ENCODE results near the gene FARS2.

Gene FARS2

GRCh38 chr6:5753209-5753608, 491.9 kb downstream of the FARS2 start:
- DNase-seq (ENCODE audit: low read depth in 2 of 2), result no peak

GRCh38 chr6:5754904-5755303, 493.6 kb downstream of the FARS2 start:
- no peak for DNase-seq (ENCODE audit: low read depth in 2 of 2)

- DNase-seq (ENCODE audit: low read depth in 2 of 2), result no peak
These were observed 498.3 kb downstream of the FARS2 start for GRCh38 chr6:5759571-5759970.

GRCh38 chr6:5761370-5761769, 500.1 kb downstream of the FARS2 start:
- no peak for DNase-seq (ENCODE audit: low read depth in 2 of 2)

- DNase-seq (ENCODE audit: low read depth in 2 of 2), result no peak
These were observed 501.3 kb downstream of the FARS2 start for GRCh38 chr6:5762561-5762968.

- no peak for DNase-seq (ENCODE audit: low read depth in 2 of 2)
These were observed 502.1 kb downstream of the FARS2 start for GRCh38 chr6:5763407-5763806.

- DNase-seq (ENCODE audit: low read depth in 2 of 2), result no peak
These were observed 502.6 kb downstream of the FARS2 start for GRCh38 chr6:5763871-5764270.

- no peak for DNase-seq (ENCODE audit: low read depth in 2 of 2)
These were observed 503.2 kb downstream of the FARS2 start for GRCh38 chr6:5764401-5764955.

- DNase-seq (ENCODE audit: low read depth in 2 of 2), result no peak
These were observed 503.9 kb downstream of the FARS2 start for GRCh38 chr6:5765141-5765760.

- no peak for DNase-seq (ENCODE audit: low read depth in 2 of 2)
These were observed 504.9 kb downstream of the FARS2 start for GRCh38 chr6:5766260-5766659.

- no peak for DNase-seq (ENCODE audit: low read depth in 2 of 2)
These were observed 506.2 kb downstream of the FARS2 start for GRCh38 chr6:5767471-5767870.

GRCh38 chr6:5771211-5771610, 509.9 kb downstream of the FARS2 start:
- no peak for DNase-seq (ENCODE audit: low read depth in 2 of 2)

GRCh38 chr6:5771759-5772390, 510.6 kb downstream of the FARS2 start:
- DNase-seq (ENCODE audit: low read depth in 2 of 2), result no peak

GRCh38 chr6:5772408-5773120, 511.3 kb downstream of the FARS2 start:
- DNase-seq (ENCODE audit: low read depth in 2 of 2), result no peak

- DNase-seq (ENCODE audit: low read depth in 2 of 2), result no peak
These were observed 514.8 kb downstream of the FARS2 start for GRCh38 chr6:5776104-5776503.

- no peak for DNase-seq (ENCODE audit: low read depth in 2 of 2)
These were observed 515.5 kb downstream of the FARS2 start for GRCh38 chr6:5776706-5777390.

GRCh38 chr6:5778317-5778857, 517.1 kb downstream of the FARS2 start:
- no peak for DNase-seq (ENCODE audit: low read depth in 2 of 2)

GRCh38 chr6:5778906-5779305, 517.6 kb downstream of the FARS2 start:
- no peak for DNase-seq (ENCODE audit: low read depth in 2 of 2)

GRCh38 chr6:5781019-5781418, 519.7 kb downstream of the FARS2 start:
- no peak for DNase-seq (ENCODE audit: low read depth in 2 of 2)

- DNase-seq (ENCODE audit: low read depth in 2 of 2), result no peak
These were observed 520.7 kb downstream of the FARS2 start for GRCh38 chr6:5781966-5782556.

- no peak for DNase-seq (ENCODE audit: low read depth in 2 of 2)
These were observed 521.7 kb downstream of the FARS2 start for GRCh38 chr6:5782783-5783547.
